HG03565 (cell line): ENCODE data around the gene LRFN2.

Source experiments
- ATAC-seq: cut with Tn5 transposase; IDR thresholded peaks from one replicate; pipeline ENCODE4 v1.9.1; 2021; ENCODE audit warnings: mild to moderate bottlenecking, moderate library complexity; ENCODE audit not compliant: unreplicated experiment

The LRFN2 gene

DNA sequence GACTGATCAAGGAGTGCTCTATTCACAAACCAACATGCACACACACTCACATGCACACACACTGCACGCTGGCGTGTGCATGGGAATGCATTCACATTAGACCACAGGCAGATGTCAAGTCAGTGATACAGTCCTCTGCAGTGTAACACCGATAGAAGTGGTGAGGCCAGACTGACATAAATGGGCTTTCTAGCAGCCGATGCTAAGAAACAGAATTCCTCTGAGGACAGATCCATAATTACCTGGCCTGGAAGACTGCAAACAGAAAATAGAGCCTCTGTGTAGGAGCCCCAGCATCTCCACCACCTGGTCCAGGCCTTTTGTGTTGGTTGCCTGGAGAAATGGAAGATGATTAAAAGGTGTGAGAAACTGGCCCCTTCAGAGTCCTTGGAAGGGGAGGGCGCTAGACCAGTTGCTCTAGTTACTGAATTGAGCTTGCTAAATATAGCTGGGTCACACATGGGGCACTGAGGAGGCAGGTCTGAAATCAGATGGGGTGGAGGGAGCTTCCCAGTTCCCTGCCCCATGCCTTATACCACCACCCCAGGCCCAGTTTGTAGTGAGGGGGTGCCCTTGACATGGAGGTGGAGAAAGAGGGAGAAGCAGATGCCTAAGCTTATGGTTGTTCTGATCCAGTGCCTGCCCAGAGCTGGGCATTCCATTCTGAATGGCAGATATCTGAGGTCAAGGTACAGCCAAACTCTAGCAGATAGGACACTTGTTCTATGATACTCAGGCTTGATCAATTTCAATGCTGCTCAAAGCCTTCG, 233.8 kb downstream of the LRFN2 start:
- no peak for ATAC-seq

- ATAC-seq: no peak
These were observed 234.5 kb downstream of the LRFN2 start for GRCh38 chr6:40352527-40353170.

DNA sequence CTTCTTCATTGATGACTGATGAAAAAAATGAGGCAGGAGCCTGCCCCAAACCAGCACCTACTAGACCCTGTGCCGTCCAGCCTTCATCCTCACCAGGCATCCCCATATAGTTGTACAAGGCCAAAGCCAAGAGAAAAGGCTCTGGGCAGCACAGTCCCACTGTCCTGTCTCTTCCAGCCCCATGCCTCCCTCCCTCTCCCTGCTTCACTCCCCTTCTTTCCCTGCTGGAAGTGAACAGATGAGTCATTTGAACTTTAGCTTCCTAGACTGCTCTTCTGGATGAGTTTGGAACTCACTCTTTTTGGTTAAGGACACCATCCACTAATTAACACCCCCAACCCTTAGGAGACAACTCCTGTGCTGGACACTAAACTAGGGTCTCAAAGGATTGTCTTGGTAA, 235.2 kb downstream of the LRFN2 start:
- ATAC-seq: no peak

- no peak for ATAC-seq
These were observed 236.4 kb downstream of the LRFN2 start for GRCh38 chr6:40350747-40351217.

DNA sequence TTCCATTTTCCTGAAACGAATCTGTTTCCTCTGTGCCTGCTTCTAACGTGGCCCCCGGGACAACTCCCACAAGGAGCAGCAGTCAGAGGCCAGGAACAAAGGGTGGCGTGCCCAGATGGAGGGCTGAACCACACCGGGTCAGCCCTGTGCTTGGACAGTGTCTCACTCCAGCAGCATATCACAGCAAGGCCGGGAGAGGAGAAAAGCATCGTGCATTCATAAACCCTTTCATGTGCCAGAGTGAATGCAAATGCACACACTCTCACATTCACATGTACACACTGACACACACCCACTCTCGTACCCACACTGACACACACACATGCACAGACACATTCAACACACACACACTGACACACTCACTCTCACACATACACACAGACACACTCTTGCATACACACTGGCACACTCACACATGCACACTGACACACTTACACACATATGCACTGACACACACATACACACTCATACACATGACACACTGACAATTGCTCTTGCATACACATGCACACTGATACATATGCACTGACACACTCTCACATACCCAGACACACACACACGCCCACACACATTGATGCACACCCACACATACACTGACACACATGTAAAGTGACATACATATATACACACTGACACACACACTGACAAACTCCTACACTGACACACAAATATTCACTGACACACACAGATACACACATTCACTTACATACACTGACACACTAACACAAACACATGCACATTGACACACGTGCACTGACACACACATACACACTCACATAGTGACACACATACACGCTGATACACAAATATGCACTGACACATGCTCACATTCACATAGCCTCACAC, 237.0 kb downstream of the LRFN2 start:
- ATAC-seq: no peak

- no peak for ATAC-seq
These were observed 237.9 kb downstream of the LRFN2 start for GRCh38 chr6:40349123-40349900.

GRCh38 chr6:40348591-40348990, 238.6 kb downstream of the LRFN2 start:
- no peak for ATAC-seq

DNA sequence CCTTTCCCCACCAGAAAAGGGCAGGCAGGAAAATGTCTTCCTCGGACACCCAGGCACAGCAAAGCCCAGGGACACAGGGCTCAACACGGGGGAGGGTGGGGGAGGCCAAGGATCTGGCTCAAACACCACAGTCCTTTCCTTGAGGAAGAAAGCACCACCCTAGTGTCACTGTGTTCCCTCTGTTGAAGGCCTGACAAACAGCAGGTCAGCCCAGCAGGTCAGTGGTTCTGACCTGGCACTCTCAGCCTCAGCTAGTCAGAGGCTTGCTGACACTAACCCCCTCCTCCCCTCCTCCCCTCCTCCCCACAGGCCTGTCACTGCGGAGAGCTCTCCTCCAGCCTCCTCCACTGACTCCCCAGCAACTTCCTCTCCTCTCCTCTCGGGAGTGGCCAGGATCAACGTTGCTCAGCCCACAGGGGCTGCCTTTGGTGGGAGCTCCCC, 239.6 kb downstream of the LRFN2 start:
- ATAC-seq: no peak

GRCh38 chr6:40346246-40346645, 240.9 kb downstream of the LRFN2 start:
- ATAC-seq: no peak

DNA sequence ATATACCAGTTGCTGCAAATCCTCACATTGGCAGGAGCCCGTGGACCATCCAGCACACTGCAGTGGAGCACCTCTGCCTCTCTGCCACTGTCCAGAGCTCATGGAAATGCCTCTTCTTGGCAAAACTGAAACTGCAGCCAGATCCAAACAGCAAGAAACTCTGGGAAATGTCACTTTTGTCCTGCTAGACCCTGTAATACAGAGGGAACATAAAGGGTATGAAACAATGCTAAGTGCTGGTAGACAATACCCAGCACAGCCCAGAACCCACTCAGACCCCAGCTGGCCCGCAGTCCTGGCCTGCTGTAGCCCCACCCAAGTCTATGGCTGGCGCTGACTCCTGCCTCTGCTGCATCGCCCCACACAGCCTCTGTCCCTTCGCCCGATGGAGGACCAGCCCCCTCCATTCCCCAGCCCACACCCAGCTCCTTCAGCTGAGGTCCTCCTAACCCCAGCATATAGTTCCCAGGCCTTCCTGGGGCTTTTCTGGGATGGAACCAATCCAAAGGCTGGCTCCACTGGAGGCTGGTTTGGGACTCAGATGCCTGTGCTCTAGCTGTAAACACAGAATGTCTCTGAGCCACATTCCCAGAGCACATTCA, 242.5 kb downstream of the LRFN2 start:
- no peak for ATAC-seq

DNA sequence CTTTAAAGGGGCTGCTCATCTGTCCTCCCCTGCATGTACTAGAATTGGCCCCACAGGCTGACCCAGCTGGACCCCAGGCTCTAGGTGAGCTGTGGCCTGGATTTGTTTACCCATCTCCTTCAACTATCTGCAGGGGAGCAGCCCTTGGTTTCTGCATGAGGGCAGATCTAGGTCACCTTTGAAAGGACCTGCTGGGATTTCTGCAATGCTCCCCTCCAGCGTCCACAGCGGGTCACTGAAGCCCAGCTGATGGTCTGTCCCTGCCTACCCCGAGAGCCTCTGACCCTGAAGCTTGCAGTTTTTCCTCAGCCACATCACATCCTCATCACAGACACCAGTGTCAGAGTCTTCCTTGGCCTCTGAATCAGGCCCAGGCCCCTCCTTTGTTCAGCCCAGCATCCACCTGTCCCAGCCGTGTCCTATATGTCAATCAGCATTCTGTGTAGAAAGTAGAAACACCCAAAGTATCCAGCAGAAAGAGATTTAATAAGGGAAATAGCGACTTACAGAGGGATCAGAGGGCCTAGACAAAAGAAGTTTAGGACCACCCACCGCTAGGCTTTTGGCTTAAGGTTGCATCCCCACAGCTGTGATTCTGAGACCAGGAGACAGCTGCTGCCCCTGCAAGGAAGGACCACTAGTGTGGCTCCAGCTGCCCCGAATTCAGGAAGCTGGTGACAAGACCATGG, 243.1 kb downstream of the LRFN2 start:
- no peak for ATAC-seq

DNA sequence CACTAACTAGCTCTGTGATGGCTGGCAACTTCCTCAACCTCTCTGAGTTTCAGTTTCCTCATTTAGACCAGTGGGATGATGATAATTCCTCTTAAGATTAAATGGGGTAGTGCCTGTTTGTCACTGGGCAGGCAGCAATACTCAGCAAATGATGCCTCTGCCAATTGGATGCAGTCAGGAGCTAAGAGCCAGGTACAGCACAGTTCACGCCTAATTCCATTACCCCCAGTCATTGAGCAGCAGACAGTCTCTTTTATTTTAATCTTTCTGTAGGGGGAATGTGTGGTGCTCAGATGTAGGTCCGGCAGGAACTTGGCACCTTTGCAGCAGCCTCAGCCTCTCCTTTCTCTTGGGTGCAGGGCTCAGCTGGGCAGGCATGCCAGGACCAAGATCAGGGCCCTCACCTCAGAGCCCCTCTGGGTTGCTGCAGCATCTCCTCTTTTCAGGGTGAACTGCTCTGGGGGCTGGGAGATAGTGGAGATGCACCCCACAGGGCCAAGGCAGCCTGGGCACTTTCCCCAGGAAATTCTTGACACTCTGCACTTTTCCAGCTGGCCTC, 243.8 kb downstream of the LRFN2 start:
- no peak for ATAC-seq

- ATAC-seq: no peak
These were observed 244.4 kb downstream of the LRFN2 start for GRCh38 chr6:40342723-40343122.

DNA sequence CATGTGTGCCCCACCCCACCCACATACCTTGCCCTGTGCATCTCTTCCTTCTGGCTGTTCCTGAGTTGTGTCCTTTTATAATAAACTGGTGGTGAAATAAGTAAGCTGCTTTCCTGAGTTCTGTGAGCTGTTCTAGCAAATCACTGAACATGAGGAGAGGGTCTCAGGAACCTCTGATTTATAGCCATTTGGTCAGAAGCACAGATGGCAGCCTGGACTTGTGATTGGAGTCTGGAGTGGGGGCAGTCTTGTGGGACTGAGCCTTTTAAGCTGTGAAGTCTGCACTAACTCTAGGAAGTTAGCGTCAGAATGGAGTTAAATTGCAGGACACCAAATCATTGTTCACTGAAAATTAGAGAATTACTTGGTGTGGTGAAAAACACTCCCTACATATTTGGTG, 245.4 kb downstream of the LRFN2 start:
- no peak for ATAC-seq
